PC-9 (cell line): ENCODE data around the gene SLC13A2. TPM values are rescaled to one million over a fixed set of nuclear protein-coding genes. Genes with fewer than 3 reads are reported as not detected.

Experiments used
- BruUV-seq: library from RNA; stranded (reverse); fragments of 400-500 nt; replicated peaks from 2 replicates; lab custom pipeline; 2021; lab: Mats Ljungman, UMichigan
- CTCF ChIA-PET: fragments of 300-600 bp; sonication (Branson Sonifier 250); formaldehyde crosslinking; loops from one replicate; lab custom pipeline; 2022; ENCODE audit warnings: antibody characterized with exemption; lab: Charles Lee
- POLR2A ChIA-PET: fragments of 300-600 bp; sonication (Branson Sonifier 250); formaldehyde crosslinking; loops from one replicate; lab custom pipeline; 2022; ENCODE audit warnings: antibody characterized with exemption; ENCODE audit not compliant: unreplicated experiment; lab: Charles Lee
- DNase-seq, 2 experiments: peaks; one replicate each; pipeline versions ENCODE4 v3.0.0 to v3.0.0-alpha.2; 2015 to 2022; ENCODE audit warnings: mixed read lengths in 1 of 2
- H2AFZ ChIP-seq: fragments of 200-600 bp; sonication (generic); 2 replicates; pipeline ENCODE4 v1.8.1; 2017; ENCODE audit warnings: antibody characterized with exemption
- H3F3A ChIP-seq: fragments of 200-600 bp; sonication (generic); 2 replicates; pipeline ENCODE4 v1.8.1; 2017; ENCODE audit warnings: antibody characterized with exemption, mild to moderate bottlenecking, low read depth; ENCODE audit not compliant: insufficient read depth
- H3K27ac ChIP-seq: fragments of 200-600 bp; sonication (generic); 2 replicates; pipeline ENCODE4 v1.6.1; 2016; ENCODE audit warnings: mixed run types
- H3K27me3 ChIP-seq: fragments of 200-600 bp; sonication (generic); 2 replicates; pipeline ENCODE4 v1.6.1; 2016; ENCODE audit warnings: low read depth, mixed run types; ENCODE audit not compliant: insufficient read depth
- H3K36me3 ChIP-seq: fragments of 200-600 bp; sonication (generic); 2 replicates; pipeline ENCODE4 v1.6.1; 2016; ENCODE audit warnings: low read depth, mixed run types
- H3K4me1 ChIP-seq: fragments of 200-600 bp; sonication (generic); replicated peaks from 2 replicates; pipeline ENCODE4 v1.6.1; 2016; ENCODE audit warnings: mixed run types; ENCODE audit not compliant: insufficient read depth
- H3K4me2 ChIP-seq: fragments of 200-600 bp; sonication (generic); 2 replicates; pipeline ENCODE4 v1.6.1; 2017; ENCODE audit warnings: mixed run types
- H3K4me3 ChIP-seq: fragments of 200-600 bp; sonication (generic); 2 replicates; pipeline ENCODE4 v1.6.1; 2016; ENCODE audit warnings: mixed run types
- H3K79me2 ChIP-seq: fragments of 200-600 bp; sonication (generic); 2 replicates; pipeline ENCODE4 v1.6.1; 2017; ENCODE audit warnings: low read depth, mixed run types
- H3K9me2 ChIP-seq: fragments of 200-600 bp; sonication (generic); 2 replicates; pipeline ENCODE4 v1.8.1; 2017; ENCODE audit warnings: mild to moderate bottlenecking; ENCODE audit not compliant: insufficient read depth
- H3K9me3 ChIP-seq: fragments of 200-600 bp; sonication (generic); 2 replicates; pipeline ENCODE4 v1.8.1; 2016; ENCODE audit warnings: low read depth; ENCODE audit not compliant: insufficient read depth
- H4K20me1 ChIP-seq: fragments of 200-600 bp; sonication (generic); 2 replicates; pipeline ENCODE4 v1.8.1; 2017; ENCODE audit not compliant: insufficient read depth
- EZH2 ChIP-seq: fragments of 200-600 bp; sonication (generic); IDR thresholded peaks from 2 replicates; pipeline ENCODE4 v1.8.0; 2017; ENCODE audit warnings: antibody characterized with exemption, low read depth
- intact Hi-C: fragments of 100-400 bp; cut with micrococcal nuclease; formaldehyde crosslinking; loops from one replicate; pipeline ENCODE4 v1.10.0; 2022; ENCODE audit not compliant: unreplicated experiment
- total RNA-seq: library from RNA; stranded (reverse); gene quantifications from 2 replicates; pipeline ENCODE4 v1.2.3, GENCODE V29; 2021
- TF ChIP-seq, protein P1 (sequence below): fragments of 200-600 bp; sonication (generic); conservative IDR thresholded peaks from 2 replicates; pipeline ENCODE4 v1.6.1; 2017; ENCODE audit warnings: mixed run types, antibody characterized with exemption, mild to moderate bottlenecking, moderate library complexity

Gene SLC13A2
- total RNA-seq, 1 experiment from 2014 or later: not detected

DNA sequence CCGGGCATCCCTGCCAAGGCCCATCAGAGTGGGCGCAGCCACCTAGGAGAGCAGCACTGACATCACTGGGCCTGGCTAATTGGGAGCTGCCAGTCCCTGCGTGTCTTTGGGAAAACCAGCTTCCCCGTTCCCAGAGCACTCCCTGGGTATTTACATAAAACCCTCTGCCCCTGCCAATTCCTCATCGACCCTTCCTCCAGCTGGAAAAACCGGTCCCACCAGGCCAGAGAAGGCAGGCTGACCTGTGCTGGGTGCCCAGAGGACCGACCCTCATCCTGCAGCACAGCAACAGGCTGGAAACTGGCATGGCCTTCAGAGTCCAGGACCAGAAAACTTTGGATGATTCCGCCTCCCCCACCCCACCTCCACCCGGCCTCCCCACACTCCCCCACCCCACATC, 24.5 kb downstream of the SLC13A2 start:
- Histone ChIP-seq H4K20me1 (no peaks in the 10 kb centered on the region), H3K9me2 (no peaks in the 10 kb centered on the region), H3K4me2 (peak overlapping the region; percentile 32; the same call in 1 of the 2 replicates), H3K4me3 (no peak overlapping the region), H3K27ac (no peak overlapping the region), H3F3A (peaks cover 6% of the 10 kb centered on the region; the same call in 1 of the 2 replicates), H3K79me2 (no peaks in the 10 kb centered on the region), H3K36me3 (no peaks in the 10 kb centered on the region), H3K4me1 (peaks cover 14% of the 10 kb centered on the region; the same call in 1 of the 2 replicates), H3K27me3 (no peaks in the 10 kb centered on the region; the same call in 1 of the 2 replicates), H3K9me3 (no peaks in the 10 kb centered on the region), H2AFZ (no peak overlapping the region)
- BruUV-seq: no TSS peak
- TF ChIP-seq EZH2: no peak
- TF ChIP-seq, protein P1, sequence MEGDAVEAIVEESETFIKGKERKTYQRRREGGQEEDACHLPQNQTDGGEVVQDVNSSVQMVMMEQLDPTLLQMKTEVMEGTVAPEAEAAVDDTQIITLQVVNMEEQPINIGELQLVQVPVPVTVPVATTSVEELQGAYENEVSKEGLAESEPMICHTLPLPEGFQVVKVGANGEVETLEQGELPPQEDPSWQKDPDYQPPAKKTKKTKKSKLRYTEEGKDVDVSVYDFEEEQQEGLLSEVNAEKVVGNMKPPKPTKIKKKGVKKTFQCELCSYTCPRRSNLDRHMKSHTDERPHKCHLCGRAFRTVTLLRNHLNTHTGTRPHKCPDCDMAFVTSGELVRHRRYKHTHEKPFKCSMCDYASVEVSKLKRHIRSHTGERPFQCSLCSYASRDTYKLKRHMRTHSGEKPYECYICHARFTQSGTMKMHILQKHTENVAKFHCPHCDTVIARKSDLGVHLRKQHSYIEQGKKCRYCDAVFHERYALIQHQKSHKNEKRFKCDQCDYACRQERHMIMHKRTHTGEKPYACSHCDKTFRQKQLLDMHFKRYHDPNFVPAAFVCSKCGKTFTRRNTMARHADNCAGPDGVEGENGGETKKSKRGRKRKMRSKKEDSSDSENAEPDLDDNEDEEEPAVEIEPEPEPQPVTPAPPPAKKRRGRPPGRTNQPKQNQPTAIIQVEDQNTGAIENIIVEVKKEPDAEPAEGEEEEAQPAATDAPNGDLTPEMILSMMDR: no peak
- CTCF ChIA-PET: interaction anchor here (0.6 kb wide), 1 partner anchor 30 kb away, joined by 9 read pairs; no protein-coding TSS in a partner anchor
- DNase-seq: peak; percentile 65 to 66
- intact Hi-C loops: no loop called here
- POLR2A ChIA-PET: no interaction called here

DNA sequence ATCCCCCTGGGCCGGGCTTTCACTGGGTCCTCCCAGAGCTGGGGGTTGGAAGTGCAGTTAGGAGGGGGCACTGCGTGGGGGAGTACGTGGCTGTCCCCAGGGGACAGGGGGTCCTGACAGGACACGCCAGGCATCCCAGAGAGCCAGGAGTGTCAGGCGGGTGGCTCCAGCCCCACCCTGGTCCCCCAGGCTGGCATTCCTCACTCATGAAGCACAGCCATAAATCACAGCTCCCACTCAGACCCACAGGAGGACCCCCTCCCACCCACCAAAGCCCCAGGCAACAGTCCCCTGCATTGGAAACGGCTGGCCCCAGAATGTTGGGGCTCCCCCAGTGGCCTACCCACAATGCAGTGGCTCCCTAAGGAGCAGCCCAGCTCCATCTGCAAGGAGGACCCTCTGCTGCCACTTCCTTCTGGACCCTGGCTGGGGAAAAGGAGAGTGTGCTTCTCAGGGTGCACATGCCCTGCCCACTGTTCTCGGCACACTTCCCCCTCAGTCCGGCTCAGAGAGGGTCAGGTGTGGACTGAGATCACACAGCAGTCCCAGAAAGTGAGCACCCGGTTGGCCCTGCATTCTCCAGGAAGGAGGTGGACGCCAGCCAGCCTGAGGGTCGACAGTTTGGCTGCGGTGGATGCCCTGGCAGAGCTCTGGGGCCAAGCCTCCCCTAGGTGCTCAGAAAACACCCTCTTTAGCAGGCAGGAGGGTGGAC, 25.4 kb downstream of the SLC13A2 start:
- H3K4me2 ChIP-seq: no peak overlapping the region

DNA sequence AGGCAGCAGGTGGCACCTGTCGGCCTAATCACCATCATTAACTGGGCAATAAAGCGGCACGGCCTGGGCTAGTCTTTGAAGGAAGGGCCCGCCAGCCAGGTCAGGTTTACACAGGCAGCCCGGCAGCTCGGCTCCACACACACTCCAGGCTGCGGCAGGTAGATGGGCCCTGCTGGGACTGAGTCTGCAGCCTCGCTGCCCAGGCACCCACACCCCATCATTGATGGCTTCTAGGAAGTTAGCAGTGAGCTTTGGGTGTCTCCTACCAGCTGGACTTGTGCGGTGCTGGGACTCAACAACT, 25.9 kb downstream of the SLC13A2 start:
- H2AFZ ChIP-seq: no peak overlapping the region
- peaks cover 6% of the 10 kb centered on the region; the same call in 1 of the 2 replicates for H3F3A ChIP-seq
- ChIA-PET CTCF (no interaction called here), POLR2A (no interaction called here)
- no peaks in the 10 kb centered on the region for H3K79me2 ChIP-seq
- H3K27me3 ChIP-seq: peaks cover under 1% of the 10 kb centered on the region; the same call in 1 of the 2 replicates
- peaks cover 14% of the 10 kb centered on the region; the same call in 1 of the 2 replicates for H3K4me1 ChIP-seq
- intact Hi-C loops: no loop called here
- no peaks in the 10 kb centered on the region for H3K9me3 ChIP-seq
- no peak overlapping the region for H3K4me2 ChIP-seq
- H3K27ac ChIP-seq: no peak overlapping the region
- no peaks in the 10 kb centered on the region for H3K36me3 ChIP-seq
- TF ChIP-seq, protein P1: no peak
- no peak for TF ChIP-seq EZH2
- H4K20me1 ChIP-seq: no peaks in the 10 kb centered on the region
- H3K4me3 ChIP-seq: no peak overlapping the region
- BruUV-seq: no TSS peak
- H3K9me2 ChIP-seq: no peaks in the 10 kb centered on the region
- DNase-seq: no peak

More for the DNA sequence above, 25.4 kb downstream of the SLC13A2 start:
- DNase-seq: no peak
- Histone ChIP-seq H3F3A (peaks cover 6% of the 10 kb centered on the region; the same call in 1 of the 2 replicates), H3K79me2 (no peaks in the 10 kb centered on the region), H2AFZ (no peak overlapping the region), H3K27me3 (no peaks in the 10 kb centered on the region; the same call in 1 of the 2 replicates), H3K27ac (no peak overlapping the region), H3K9me3 (no peaks in the 10 kb centered on the region), H3K4me3 (no peak overlapping the region), H3K4me1 (peaks cover 14% of the 10 kb centered on the region; the same call in 1 of the 2 replicates), H4K20me1 (no peaks in the 10 kb centered on the region), H3K36me3 (no peaks in the 10 kb centered on the region), H3K9me2 (no peaks in the 10 kb centered on the region)
- ChIA-PET POLR2A (interaction anchor here (0.6 kb wide), 1 partner anchor 11 kb away, joined by 3 read pairs; no protein-coding TSS in a partner anchor), CTCF (interaction anchor here (0.6 kb wide), 1 partner anchor 29 kb away, joined by 9 read pairs; no protein-coding TSS in a partner anchor)
- TF ChIP-seq, protein P1: no peak
- no peak for TF ChIP-seq EZH2
- intact Hi-C loops: no loop called here
- no TSS peak for BruUV-seq
